HepG2 (cell line): ENCODE results near the gene C11orf24. TPM values are rescaled to one million over a fixed set of nuclear protein-coding genes. Genes with fewer than 3 reads are reported as not detected.

Experiments used
- ARID2 ChIP-seq: sonication (generic); formaldehyde crosslinking; IDR thresholded peaks from 2 replicates; pipeline ENCODE4 v1.8.1; 2022; ENCODE audit warnings: mild to moderate bottlenecking, missing genetic modification reagents, borderline replicate concordance
- EP300 ChIP-seq, 3 experiments: sonication (generic) in 1 of 3; formaldehyde crosslinking in 1 of 3; IDR thresholded peaks; 2 replicates each; pipeline versions ENCODE4 v1.5.1 to v1.6.1; 2011 to 2020; ENCODE audit warnings: low read depth in 2 of 3, low read length in 2 of 3, borderline replicate concordance in 1 of 3, improper control_type of control experiment in 1 of 3, mild to moderate bottlenecking in 1 of 3, missing genetic modification reagents in 1 of 3, moderate library complexity in 1 of 3
- HDAC2 ChIP-seq: sonication (generic); formaldehyde crosslinking; IDR thresholded peaks from 2 replicates; pipeline ENCODE4 v1.4.0; 2020; ENCODE audit warnings: missing genetic modification reagents
- HNF4G ChIP-seq, 2 experiments: sonication (generic) in 1 of 2; formaldehyde crosslinking in 1 of 2; IDR thresholded peaks; 2 replicates each; pipeline versions ENCODE4 v1.4.0 to v1.6.1; 2011 to 2020; ENCODE audit warnings: borderline replicate concordance in 2 of 2, low read depth in 2 of 2, mild to moderate bottlenecking in 2 of 2, low read length in 1 of 2, missing genetic modification reagents in 1 of 2, moderate library complexity in 1 of 2
- MNT ChIP-seq: fragments of 450-650 bp; IDR thresholded peaks from 2 replicates; pipeline ENCODE4 v1.6.1; 2016
- PHF21A ChIP-seq: sonication (generic); formaldehyde crosslinking; IDR thresholded peaks from 2 replicates; pipeline ENCODE4 v1.5.0; 2020; ENCODE audit warnings: mild to moderate bottlenecking, missing genetic modification reagents
- PHF5A ChIP-seq: IDR thresholded peaks from one replicate; pipeline ENCODE4 v1.6.1; 2018; ENCODE audit warnings: low read depth, missing genetic modification reagents; ENCODE audit not compliant: unreplicated experiment
- PRDM10 ChIP-seq: sonication (generic); formaldehyde crosslinking; IDR thresholded peaks from 2 replicates; pipeline ENCODE4 v1.4.0; 2020; ENCODE audit warnings: low read depth, missing genetic modification reagents
- RAD21 ChIP-seq: fragments of 450-650 bp; formaldehyde crosslinking; IDR thresholded peaks from 2 replicates; pipeline ENCODE4 v1.5.0; 2020; ENCODE audit warnings: mild to moderate bottlenecking
- TFDP1 ChIP-seq: IDR thresholded peaks from 2 replicates; pipeline ENCODE4 v1.6.1; 2016; ENCODE audit warnings: missing compliant biosample characterization, missing genetic modification reagents, borderline replicate concordance
- USF2 ChIP-seq, 2 experiments: sonication (generic) in 1 of 2; formaldehyde crosslinking in 1 of 2; IDR thresholded peaks; 2 replicates each; pipeline versions ENCODE4 v1.5.1 to v1.6.1; 2011 to 2020; ENCODE audit warnings: borderline replicate concordance in 1 of 2, low read depth in 1 of 2, low read length in 1 of 2, mild to moderate bottlenecking in 1 of 2, missing genetic modification reagents in 1 of 2, moderate library complexity in 1 of 2
- ZNF317 ChIP-seq: sonication (generic); formaldehyde crosslinking; IDR thresholded peaks from 2 replicates; pipeline ENCODE4 v1.5.0; 2020; ENCODE audit warnings: mild to moderate bottlenecking, missing genetic modification reagents
- ZNF468 ChIP-seq: sonication (generic); formaldehyde crosslinking; IDR thresholded peaks from 2 replicates; pipeline ENCODE4 v1.8.0; 2022; ENCODE audit warnings: mild to moderate bottlenecking, moderate library complexity, missing genetic modification reagents
- ZNF501 ChIP-seq: sonication (generic); formaldehyde crosslinking; IDR thresholded peaks from 2 replicates; pipeline ENCODE4 v1.5.1; 2020; ENCODE audit warnings: mild to moderate bottlenecking, moderate library complexity, missing genetic modification reagents
- ZNF879 ChIP-seq: sonication (generic); formaldehyde crosslinking; IDR thresholded peaks from 2 replicates; pipeline ENCODE4 v1.8.1; 2023; ENCODE audit warnings: missing genetic modification reagents
- ZUFSP ChIP-seq: sonication (generic); formaldehyde crosslinking; IDR thresholded peaks from 2 replicates; pipeline ENCODE4 v1.9.0; 2021; ENCODE audit warnings: missing genetic modification reagents, mild to moderate bottlenecking, borderline replicate concordance
- polyA plus RNA-seq, 8 experiments: library from polyadenylated mRNA; depleted of rRNA in 3 of 8; stranded (reverse) in 7 of 8; unstranded in 1 of 8; fragments of >200 nt; fragmentation: Illumina TruSeq in 4 of 8; extraction: Trizol in 4 of 8; gene quantifications; 2 replicates each; pipeline versions ENCODE4 v1.2.1 to v1.2.3, GENCODE V29; 2011 to 2016; ENCODE audit warnings: low read depth in 4 of 8, missing spikeins in 1 of 8, mixed read lengths in 1 of 8; ENCODE audit not compliant: insufficient read depth in 1 of 8
- total RNA-seq, 5 experiments: library from RNA; depleted of rRNA; stranded (reverse); fragments of >200 nt; fragmentation: Illumina TruSeq; extraction: Trizol; gene quantifications; 2 replicates each; pipeline ENCODE4 v1.2.3, GENCODE V29; 2016; ENCODE audit warnings: low read depth in 1 of 5

C11orf24 gene
- total and polyA plus RNA-seq, 2 of the 13 experiments (the other 11 are each of a cell fraction or from before 2014, with no cell fraction given): 52.9 to 55.5 TPM

GRCh38 chr11:68213555-68214172 lies 58.1 kb downstream of the C11orf24 start (continued):
- TF ChIP-seq PRDM10 (no peak), ZNF501 (CRISPR knock-in tag) (peak; percentile 53), ZNF468 (CRISPR knock-in tag) (0 out of 2 replicates have a peak, but pooled peaks have one; percentile 63), USF2 (IDR thresholded peaks at IDR 0.05; ENCODE audit: low read depth, low read length) (no peak), USF2 (CRISPR knock-in tag; IDR thresholded peaks at IDR 0.05; ENCODE audit: borderline replicate concordance) (no peak), ZNF317 (no peak; the same call in 1 of the 2 replicates), ZUFSP (CRISPR knock-in tag) (no peak), PHF21A (CRISPR knock-in tag) (peak; percentile 64; the same call in 1 of the 2 replicates), PHF5A (CRISPR knock-in tag) (no peak), MNT (peak; percentile 46; the same call in 1 of the 2 replicates), HDAC2 (CRISPR knock-in tag) (0 out of 2 replicates have a peak, but pooled peaks have one; percentile 36), ARID2 (no peak), RAD21 (CRISPR knock-in tag) (peak; percentile 76), ZNF879 (0 out of 2 replicates have a peak, but pooled peaks have one; percentile 28), HNF4G (IDR thresholded peaks at IDR 0.05; ENCODE audit: borderline replicate concordance, low read depth, low read length) (no peak), HNF4G (CRISPR knock-in tag; IDR thresholded peaks at IDR 0.05; ENCODE audit: borderline replicate concordance, low read depth) (0 out of 2 replicates have a peak, but pooled peaks have one; percentile 19), TFDP1 (CRISPR knock-in tag) (peak; percentile 71; the same call in 1 of the 2 replicates), EP300 (IDR thresholded peaks at IDR 0.05; ENCODE audit: low read depth in 2 of 2, low read length in 2 of 2) (no peak), EP300 (CRISPR knock-in tag; IDR thresholded peaks at IDR 0.05; ENCODE audit: borderline replicate concordance) (no peak)
